ENCODE measurements around the gene UPK3A. TPM values are rescaled to one million over a fixed set of nuclear protein-coding genes. Genes with fewer than 3 reads are reported as not detected.

UPK3A gene
- total RNA-seq, 4 donors from 2014 or later = not detected

DNA sequence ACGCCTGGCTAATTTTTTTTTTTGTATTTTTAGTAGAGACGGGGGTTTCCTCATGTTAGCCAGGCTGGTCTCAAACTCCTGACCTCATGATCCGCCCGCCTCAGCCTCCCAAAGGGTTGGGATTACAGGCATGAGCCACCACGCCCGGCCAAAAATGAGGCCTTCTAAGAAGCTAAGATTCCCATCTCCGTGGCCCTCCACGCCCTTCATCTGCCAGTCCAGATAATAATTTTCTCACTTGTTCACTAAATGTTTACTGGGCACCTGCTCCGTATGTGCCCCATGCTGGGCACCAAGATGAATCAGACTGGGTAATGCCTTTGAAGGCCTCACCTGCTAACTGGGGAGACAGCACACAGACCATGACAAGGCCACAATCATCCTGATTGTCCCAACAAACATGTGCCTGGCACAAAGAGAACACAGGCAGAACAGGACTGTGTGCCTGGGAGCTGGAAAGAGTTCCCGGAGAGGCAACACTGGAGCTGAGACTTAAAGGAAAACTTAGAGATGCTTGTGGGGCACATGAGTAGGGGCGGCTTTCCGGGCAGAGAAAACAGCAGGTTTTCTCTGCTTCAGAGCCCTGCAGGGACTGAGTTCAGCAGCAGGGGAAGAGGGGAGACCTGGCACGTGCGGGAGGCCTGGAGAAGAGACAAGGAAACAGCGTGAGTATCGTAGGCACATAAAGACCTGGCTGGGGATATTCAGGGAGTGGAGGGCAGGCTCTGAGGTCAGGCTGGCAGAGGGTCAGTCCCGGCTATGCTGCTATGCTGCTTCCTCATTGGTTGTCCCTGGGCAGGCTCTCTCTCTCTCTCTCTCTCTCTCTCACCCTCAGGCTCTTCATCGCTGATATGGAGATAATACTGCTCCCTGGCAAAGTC, 46.4 kb upstream of the UPK3A start:
- TF ChIP-seq, protein P1, sequence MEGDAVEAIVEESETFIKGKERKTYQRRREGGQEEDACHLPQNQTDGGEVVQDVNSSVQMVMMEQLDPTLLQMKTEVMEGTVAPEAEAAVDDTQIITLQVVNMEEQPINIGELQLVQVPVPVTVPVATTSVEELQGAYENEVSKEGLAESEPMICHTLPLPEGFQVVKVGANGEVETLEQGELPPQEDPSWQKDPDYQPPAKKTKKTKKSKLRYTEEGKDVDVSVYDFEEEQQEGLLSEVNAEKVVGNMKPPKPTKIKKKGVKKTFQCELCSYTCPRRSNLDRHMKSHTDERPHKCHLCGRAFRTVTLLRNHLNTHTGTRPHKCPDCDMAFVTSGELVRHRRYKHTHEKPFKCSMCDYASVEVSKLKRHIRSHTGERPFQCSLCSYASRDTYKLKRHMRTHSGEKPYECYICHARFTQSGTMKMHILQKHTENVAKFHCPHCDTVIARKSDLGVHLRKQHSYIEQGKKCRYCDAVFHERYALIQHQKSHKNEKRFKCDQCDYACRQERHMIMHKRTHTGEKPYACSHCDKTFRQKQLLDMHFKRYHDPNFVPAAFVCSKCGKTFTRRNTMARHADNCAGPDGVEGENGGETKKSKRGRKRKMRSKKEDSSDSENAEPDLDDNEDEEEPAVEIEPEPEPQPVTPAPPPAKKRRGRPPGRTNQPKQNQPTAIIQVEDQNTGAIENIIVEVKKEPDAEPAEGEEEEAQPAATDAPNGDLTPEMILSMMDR (IDR thresholded peaks at IDR 0.05) = no peak
- no peak for TF ChIP-seq POLR2A (IDR thresholded peaks at IDR 0.05)
- H3K9me3 ChIP-seq = no peaks in the 10 kb centered on the region
- intact Hi-C loops (cut with DNase I; ENCODE audit: low total_unique reads) = no loop called here
- H3K36me3 ChIP-seq = no peaks in the 10 kb centered on the region
- no peaks in the 10 kb centered on the region for H3K4me1 ChIP-seq
- no peaks in the 10 kb centered on the region for H3K27me3 ChIP-seq
- H3K27ac ChIP-seq = no peak overlapping the region
- H3K4me3 ChIP-seq = no peak overlapping the region
- no peak for DNase-seq

DNA sequence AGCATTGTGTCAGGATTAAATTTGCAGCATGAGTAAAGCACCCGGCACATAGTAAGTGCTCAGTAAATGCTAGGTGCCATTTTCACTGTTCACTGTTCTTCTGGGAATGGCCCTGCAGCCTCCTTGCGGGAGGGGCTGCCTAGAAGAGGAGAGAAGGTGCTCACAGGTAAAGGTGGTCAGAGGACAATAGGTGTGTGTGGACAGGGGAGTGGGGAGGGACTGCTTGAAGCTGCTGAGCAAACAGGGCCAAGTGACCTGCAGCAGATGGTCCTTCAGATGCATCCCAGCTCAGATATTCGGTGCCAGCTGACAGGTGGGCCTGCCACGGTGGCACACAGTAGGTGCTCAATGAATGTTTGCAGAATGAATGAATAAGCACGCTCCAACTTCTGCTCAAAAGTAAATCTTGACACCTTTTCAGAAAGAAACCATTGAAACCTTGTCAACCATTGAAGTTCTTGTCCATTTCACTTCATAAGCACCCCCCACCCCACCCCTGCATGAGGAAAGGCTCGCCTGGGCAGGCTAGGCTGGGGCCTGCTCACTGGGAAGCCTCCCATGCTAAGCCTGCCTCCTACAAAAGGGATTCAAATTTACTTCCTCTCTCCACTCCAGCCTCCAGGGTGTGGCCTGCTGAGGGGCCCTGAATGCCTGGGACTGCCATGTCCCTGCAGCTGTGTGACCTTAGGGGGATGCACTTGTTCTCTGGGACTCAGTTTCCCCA, 45.6 kb upstream of the UPK3A start:
- intact Hi-C loops (cut with DNase I; ENCODE audit: low total_unique reads) = no loop called here
- no peaks in the 10 kb centered on the region for H3K36me3 ChIP-seq
- no peaks in the 10 kb centered on the region for H3K27me3 ChIP-seq
- H3K9me3 ChIP-seq = no peaks in the 10 kb centered on the region
- DNase-seq = no peak
- no peak overlapping the region for H3K4me3 ChIP-seq
- no peak overlapping the region for H3K27ac ChIP-seq
- TF ChIP-seq, protein P1 (IDR thresholded peaks at IDR 0.05) = no peak
- no peak for TF ChIP-seq POLR2A (IDR thresholded peaks at IDR 0.05)
- H3K4me1 ChIP-seq = no peaks in the 10 kb centered on the region

DNA sequence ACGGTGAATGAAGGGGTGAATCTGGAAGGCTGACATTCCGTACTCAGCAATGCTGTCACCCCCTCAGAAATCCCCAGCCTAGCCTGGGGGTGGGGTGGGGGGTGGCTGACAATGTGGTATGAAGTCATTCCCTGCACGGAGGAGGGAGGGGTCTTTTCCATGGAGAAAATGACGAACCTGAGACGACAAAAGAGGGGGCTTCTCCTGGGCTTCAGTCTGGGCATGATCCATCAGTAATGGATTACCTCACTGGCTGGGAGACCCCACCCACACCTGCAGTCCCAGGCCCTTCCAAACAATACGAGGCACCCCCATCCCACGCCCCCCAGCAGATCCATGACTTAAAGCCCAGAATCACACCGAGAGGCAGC, 45.1 kb upstream of the UPK3A start:
- TF ChIP-seq, protein P1 (IDR thresholded peaks at IDR 0.05) = no peak
- no peak for TF ChIP-seq POLR2A (IDR thresholded peaks at IDR 0.05)
- intact Hi-C loops (cut with DNase I; ENCODE audit: low total_unique reads) = no loop called here
- peak overlapping the region; percentile 62 to 71 for H3K4me3 ChIP-seq
- DNase-seq = no peak
- H3K9me3 ChIP-seq = no peaks in the 10 kb centered on the region
- no peak overlapping the region for H3K27ac ChIP-seq
- H3K36me3 ChIP-seq = no peaks in the 10 kb centered on the region
- no peaks in the 10 kb centered on the region for H3K27me3 ChIP-seq
- no peaks in the 10 kb centered on the region for H3K4me1 ChIP-seq

DNA sequence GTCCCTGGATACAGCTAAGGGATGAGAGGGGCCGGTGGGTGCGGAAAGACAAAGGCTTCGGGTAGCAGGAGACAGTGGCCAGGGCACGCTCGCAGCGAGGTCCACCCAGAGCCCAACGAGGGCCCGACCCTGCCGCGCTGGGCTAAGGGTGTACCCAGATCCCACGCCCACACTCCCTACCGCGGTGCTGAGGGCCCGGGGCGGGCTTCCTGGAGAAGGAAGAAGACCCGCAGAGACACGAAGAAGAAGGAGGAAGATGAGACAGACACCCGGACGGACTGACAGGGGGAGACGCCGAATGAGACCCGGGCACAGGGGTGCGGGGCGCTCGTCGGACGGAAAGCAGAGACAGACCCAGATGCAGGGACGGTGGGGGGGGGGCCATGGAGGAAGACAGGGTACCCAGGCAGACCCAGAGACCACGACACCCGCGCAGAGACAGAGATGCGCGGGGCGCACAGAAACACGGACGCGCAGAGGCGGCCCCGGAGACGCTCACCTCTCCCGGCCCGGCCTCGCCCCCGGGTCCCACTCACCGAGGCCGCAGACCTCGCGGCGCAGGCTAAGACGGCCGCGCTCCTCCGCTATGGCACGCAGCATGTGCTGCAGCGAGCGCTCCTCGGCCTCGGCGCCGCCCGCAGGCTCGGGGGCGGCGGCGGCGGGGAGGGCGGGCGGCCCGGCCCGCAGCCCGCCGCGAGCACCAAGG, 44.5 kb upstream of the UPK3A start:
- intact Hi-C loops (cut with DNase I; ENCODE audit: low total_unique reads) = no loop called here

More for the DNA sequence above, 44.5 kb upstream of the UPK3A start:
- H3K36me3 ChIP-seq = no peaks in the 10 kb centered on the region
- no peaks in the 10 kb centered on the region for H3K4me1 ChIP-seq
- peak overlapping the region; percentile 62 to 71 for H3K4me3 ChIP-seq
- no peaks in the 10 kb centered on the region for H3K27me3 ChIP-seq
- TF ChIP-seq, protein P1 (IDR thresholded peaks at IDR 0.05) = no peak
- no peak for TF ChIP-seq POLR2A (IDR thresholded peaks at IDR 0.05)
- H3K9me3 ChIP-seq = no peaks in the 10 kb centered on the region
- H3K27ac ChIP-seq = peak overlapping the region in 1 of 2 donors; percentile 31
- peak in 1 of 2 donors; percentile 34 for DNase-seq
